H1 (cell line): ENCODE data around the gene POLR2A. TPM values are rescaled to one million over a fixed set of nuclear protein-coding genes. Genes with fewer than 3 reads are reported as not detected.

Experiments used
- EGR1 ChIP-seq: IDR thresholded peaks from 2 replicates; pipeline ENCODE4 v1.6.1; 2011; ENCODE audit warnings: low read depth, low read length, borderline replicate concordance
- EP300 ChIP-seq, 2 experiments: IDR thresholded peaks; 1 replicate in 1 of 2; 2 replicates in 1 of 2; pipeline ENCODE4 v1.6.1; 2011 to 2012; ENCODE audit warnings: low read depth in 2 of 2, low read length in 2 of 2, mild to moderate bottlenecking in 2 of 2, borderline replicate concordance in 1 of 2, inconsistent platforms in 1 of 2, moderate library complexity in 1 of 2
- FOSL1 ChIP-seq: IDR thresholded peaks from 2 replicates; pipeline ENCODE4 v1.6.1; 2011; ENCODE audit warnings: mild to moderate bottlenecking, low read depth, low read length, moderate library complexity; ENCODE audit not compliant: insufficient read depth
- POLR2A ChIP-seq, 2 experiments: IDR thresholded peaks; 1 replicate in 1 of 2; 2 replicates in 1 of 2; pipeline ENCODE4 v1.6.1; 2011; ENCODE audit warnings: low read depth in 2 of 2, low read length in 2 of 2, mild to moderate bottlenecking in 2 of 2; ENCODE audit errors: control extremely low read depth in 1 of 2
- RNF2 ChIP-seq: fragments of 200-900, 300-1000 bp; sonication (generic); IDR thresholded peaks from 2 replicates; pipeline ENCODE4 v1.7.1; 2016; ENCODE audit warnings: borderline replicate concordance, low read depth, mild to moderate bottlenecking, antibody characterized with exemption, low read length; ENCODE audit not compliant: poor library complexity, severe bottlenecking; ENCODE audit errors: missing control alignments
- TAF1 ChIP-seq: IDR thresholded peaks from 2 replicates; pipeline ENCODE4 v1.6.1; 2011; ENCODE audit warnings: mild to moderate bottlenecking, low read depth, low read length
- TBP ChIP-seq: IDR thresholded peaks from 2 replicates; pipeline ENCODE4 v1.6.1; 2011; ENCODE audit warnings: low read depth, low read length, improper control_type of control experiment
- polyA plus RNA-seq, 7 experiments: library from polyadenylated mRNA; depleted of rRNA in 3 of 7; stranded (reverse) in 5 of 7; unstranded in 2 of 7; fragments of >200 nt in 5 of 7; fragments of 200-250 nt in 2 of 7; gene quantifications; 1 replicate in 5 of 7; 2 replicates in 1 of 7; 4 replicates in 1 of 7; pipeline versions ENCODE4 v1.2.1 to v1.2.3, GENCODE V29; 2011 to 2013; ENCODE audit warnings: missing spikeins in 2 of 7, mixed read lengths in 2 of 7
- total RNA-seq: library from RNA; stranded (reverse); fragmentation: NEBNext Ultra II Directional; extraction: Animal tissue kit (Norgen Biotek cat#: 25700); gene quantifications from 2 replicates; pipeline ENCODE4 v1.2.1, GENCODE V29; 2021
- TF ChIP-seq, protein P1 (sequence below): IDR thresholded peaks from 2 replicates; pipeline ENCODE4 v1.6.1; 2012; ENCODE audit warnings: inconsistent platforms

Gene POLR2A
- total and polyA plus RNA-seq, 2 of the 8 experiments (the other 6 are each of a cell fraction or from before 2014, with no cell fraction given): 26.8 to 150 TPM

- TF ChIP-seq EP300 (IDR thresholded peaks at IDR 0.05; ENCODE audit: borderline replicate concordance in 1 of 2, low read depth in 2 of 2, low read length in 2 of 2) (peak in 1 of 2 experiments; percentile 95; a peak in 1 of 3 replicates), TBP (peak; percentile 97), RNF2 (no peak), FOSL1 (no peak), EGR1 (0 out of 2 replicates have a peak, but pooled peaks have one; percentile 53), TAF1 (peak; percentile 100), POLR2A (IDR thresholded peaks at IDR 0.05; ENCODE audit: control extremely low read depth in 1 of 2, low read depth in 2 of 2, low read length in 2 of 2) (peak; percentile 100)
- TF ChIP-seq, protein P1, sequence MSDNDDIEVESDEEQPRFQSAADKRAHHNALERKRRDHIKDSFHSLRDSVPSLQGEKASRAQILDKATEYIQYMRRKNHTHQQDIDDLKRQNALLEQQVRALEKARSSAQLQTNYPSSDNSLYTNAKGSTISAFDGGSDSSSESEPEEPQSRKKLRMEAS: peak; percentile 77
- TF ChIP-seq, all 59 proteins: peak for 28
These were observed at the start of gene POLR2A (continued) for GRCh38 chr17:7484067-7484918.
